OCI-LY1 (cell line): Measurements from ENCODE around the gene CDK16.

ENCODE experiments used
- H2AFZ ChIP-seq: fragments of 200-600 bp; sonication (generic), shearing (Covaris generic); 2 replicates; pipeline ENCODE4 v1.6.0; 2014; ENCODE audit warnings: antibody characterized with exemption, mild to moderate bottlenecking, low read length
- H3F3A ChIP-seq: fragments of 200-600 bp; sonication (generic), shearing (Covaris generic); 2 replicates; pipeline ENCODE4 v1.6.0; 2014; ENCODE audit warnings: mild to moderate bottlenecking, antibody characterized with exemption, low read length, moderate library complexity; ENCODE audit not compliant: insufficient read depth
- H3K27ac ChIP-seq: fragments of 200-600 bp; sonication (generic); 2 replicates; pipeline ENCODE4 v1.5.1; 2014; ENCODE audit warnings: low read length, mixed run types, mild to moderate bottlenecking, low read depth; ENCODE audit not compliant: poor library complexity, severe bottlenecking
- H3K27me3 ChIP-seq: fragments of 200-600 bp; sonication (generic); 2 replicates; pipeline ENCODE4 v1.6.0; 2014; ENCODE audit warnings: antibody characterized with exemption, mild to moderate bottlenecking, low read length, moderate library complexity; ENCODE audit not compliant: insufficient read depth
- H3K36me3 ChIP-seq: fragments of 200-600 bp; sonication (generic); 2 replicates; pipeline ENCODE4 v1.6.1; 2014; ENCODE audit warnings: mild to moderate bottlenecking, antibody characterized with exemption, low read length, moderate library complexity, mixed read lengths; ENCODE audit not compliant: insufficient read depth
- H3K4me1 ChIP-seq: fragments of 200-600 bp; sonication (generic); 2 replicates; pipeline ENCODE4 v1.5.1; 2014; ENCODE audit warnings: mild to moderate bottlenecking, low read length, moderate library complexity; ENCODE audit not compliant: insufficient read depth, severe bottlenecking
- H3K4me2 ChIP-seq: fragments of 200-600 bp; sonication (generic), shearing (Covaris generic); 2 replicates; pipeline ENCODE4 v1.6.1; 2014; ENCODE audit warnings: low read length
- H3K4me3 ChIP-seq: fragments of 200-600 bp; sonication (generic); 2 replicates; pipeline ENCODE4 v1.5.1; 2014; ENCODE audit warnings: low read length, low read depth, mild to moderate bottlenecking, mixed read lengths; ENCODE audit not compliant: poor library complexity, severe bottlenecking
- H3K79me2 ChIP-seq: fragments of 200-600 bp; shearing (Covaris generic); 2 replicates; pipeline ENCODE4 v1.6.1; 2016; ENCODE audit warnings: mixed run types, low read length, mixed read lengths; ENCODE audit not compliant: insufficient read depth
- H3K9ac ChIP-seq: fragments of 200-600 bp; sonication (generic), shearing (Covaris generic); 2 replicates; pipeline ENCODE4 v1.6.1; 2014; ENCODE audit warnings: mild to moderate bottlenecking, low read length, mixed read lengths
- H3K9me2 ChIP-seq: fragments of 200-600 bp; sonication (generic), shearing (Covaris generic); 2 replicates; pipeline ENCODE4 v1.6.1; 2014; ENCODE audit warnings: low read depth, mild to moderate bottlenecking, low read length, mixed read lengths
- H3K9me3 ChIP-seq: fragments of 200-600 bp; shearing (Covaris generic); 2 replicates; pipeline ENCODE4 v1.6.1; 2014; ENCODE audit warnings: low read length, mixed read lengths
- H4K20me1 ChIP-seq: fragments of 200-600 bp; sonication (generic), shearing (Covaris generic); 2 replicates; pipeline ENCODE4 v1.6.0; 2016; ENCODE audit warnings: mild to moderate bottlenecking, low read length; ENCODE audit not compliant: insufficient read depth
- EZH2 ChIP-seq: fragments of 200-600 bp; sonication (generic), shearing (Covaris generic); IDR thresholded peaks from 2 replicates; pipeline ENCODE4 v1.8.0; 2017; ENCODE audit warnings: borderline replicate concordance, mixed run types, mild to moderate bottlenecking, antibody characterized with exemption, low read length, moderate library complexity, mixed read lengths
- TF ChIP-seq, protein P1 (sequence below): fragments of 200-600 bp; sonication (generic), shearing (Covaris generic); IDR thresholded peaks from 2 replicates; pipeline ENCODE4 v1.5.1; 2017; ENCODE audit warnings: mild to moderate bottlenecking, antibody characterized with exemption, low read length, moderate library complexity, mixed read lengths

CDK16 gene

GRCh38 chrX:47231167-47231566 is 12.7 kb downstream of the CDK16 start:
- no peaks in the 10 kb centered on the region for H3K9me2 ChIP-seq
- H3K9me3 ChIP-seq, result no peaks in the 10 kb centered on the region

DNA sequence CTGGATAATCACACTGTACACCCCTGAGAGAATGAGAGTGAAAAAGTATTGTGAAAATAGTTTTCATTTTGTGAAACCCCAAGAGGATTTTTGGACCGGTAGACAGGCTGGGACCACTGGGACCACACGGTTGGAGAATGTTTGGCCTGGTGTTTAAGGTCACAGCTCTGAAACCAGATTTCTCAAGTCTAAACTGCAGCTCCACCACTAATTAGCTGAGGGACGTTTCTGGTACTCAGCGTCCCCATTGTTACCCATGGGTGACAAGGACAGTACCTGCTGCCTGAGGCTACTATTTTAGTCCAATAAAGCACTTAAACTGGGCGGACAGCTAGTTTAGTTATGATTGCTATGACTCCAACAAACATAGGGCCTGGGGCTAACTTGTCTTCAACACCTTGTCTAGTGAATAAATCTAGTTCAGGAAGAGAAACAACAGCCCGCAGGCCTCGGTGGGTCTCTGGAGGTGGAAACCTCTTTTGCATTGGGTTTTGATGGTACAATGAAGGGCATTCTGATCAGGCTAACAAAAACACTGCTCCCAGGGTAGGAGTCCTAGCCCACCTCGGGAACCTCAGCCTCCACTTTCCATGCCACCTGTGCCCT is 13.8 kb downstream of the CDK16 start:
- Histone ChIP-seq H3K79me2 (peaks cover 36% of the 10 kb centered on the region), H3F3A (peaks cover 4% of the 10 kb centered on the region; the same call in 1 of the 2 replicates), H3K36me3 (peaks cover 22% of the 10 kb centered on the region), H3K9ac (peak overlapping the region; percentile 94), H3K9me3 (no peaks in the 10 kb centered on the region), H3K27me3 (no peaks in the 10 kb centered on the region), H2AFZ (no peak overlapping the region), H3K4me2 (peak overlapping the region; percentile 67), H4K20me1 (no peaks in the 10 kb centered on the region), H3K4me3 (peak overlapping the region; percentile 87), H3K9me2 (no peaks in the 10 kb centered on the region), H3K27ac (peak overlapping the region; percentile 93), H3K4me1 (peaks cover 33% of the 10 kb centered on the region)
- TF ChIP-seq, protein P1, sequence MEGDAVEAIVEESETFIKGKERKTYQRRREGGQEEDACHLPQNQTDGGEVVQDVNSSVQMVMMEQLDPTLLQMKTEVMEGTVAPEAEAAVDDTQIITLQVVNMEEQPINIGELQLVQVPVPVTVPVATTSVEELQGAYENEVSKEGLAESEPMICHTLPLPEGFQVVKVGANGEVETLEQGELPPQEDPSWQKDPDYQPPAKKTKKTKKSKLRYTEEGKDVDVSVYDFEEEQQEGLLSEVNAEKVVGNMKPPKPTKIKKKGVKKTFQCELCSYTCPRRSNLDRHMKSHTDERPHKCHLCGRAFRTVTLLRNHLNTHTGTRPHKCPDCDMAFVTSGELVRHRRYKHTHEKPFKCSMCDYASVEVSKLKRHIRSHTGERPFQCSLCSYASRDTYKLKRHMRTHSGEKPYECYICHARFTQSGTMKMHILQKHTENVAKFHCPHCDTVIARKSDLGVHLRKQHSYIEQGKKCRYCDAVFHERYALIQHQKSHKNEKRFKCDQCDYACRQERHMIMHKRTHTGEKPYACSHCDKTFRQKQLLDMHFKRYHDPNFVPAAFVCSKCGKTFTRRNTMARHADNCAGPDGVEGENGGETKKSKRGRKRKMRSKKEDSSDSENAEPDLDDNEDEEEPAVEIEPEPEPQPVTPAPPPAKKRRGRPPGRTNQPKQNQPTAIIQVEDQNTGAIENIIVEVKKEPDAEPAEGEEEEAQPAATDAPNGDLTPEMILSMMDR, result no peak
- no peak for TF ChIP-seq EZH2

More at GRCh38 chrX:47231167-47231566, 12.7 kb downstream of the CDK16 start:
- TF ChIP-seq, protein P1, result no peak
- TF ChIP-seq EZH2, result no peak
- Histone ChIP-seq H3K4me2 (no peak overlapping the region), H3K4me3 (no peak overlapping the region), H3K9ac (no peak overlapping the region), H3K4me1 (peaks cover 28% of the 10 kb centered on the region), H3F3A (peaks cover 4% of the 10 kb centered on the region; the same call in 1 of the 2 replicates), H4K20me1 (no peaks in the 10 kb centered on the region), H3K27me3 (no peaks in the 10 kb centered on the region), H2AFZ (no peak overlapping the region), H3K27ac (peak overlapping the region; percentile 93), H3K36me3 (peaks cover 33% of the 10 kb centered on the region), H3K79me2 (peaks cover 25% of the 10 kb centered on the region)

- Histone ChIP-seq H3K9me3 (no peaks in the 10 kb centered on the region), H2AFZ (no peak within 1 kb of the TSS), H3K9ac (peak within 1 kb of the TSS; percentile 94), H3K79me2 (peaks cover 36% of the 10 kb centered on the region), H4K20me1 (no peaks in the 10 kb centered on the region), H3K4me3 (peak within 1 kb of the TSS; percentile 87), H3K4me1 (peaks cover 33% of the 10 kb centered on the region), H3K9me2 (no peaks in the 10 kb centered on the region), H3F3A (peaks cover 4% of the 10 kb centered on the region; the same call in 1 of the 2 replicates), H3K27me3 (no peaks in the 10 kb centered on the region), H3K4me2 (peak within 1 kb of the TSS; percentile 67), H3K27ac (peak within 1 kb of the TSS; percentile 93), H3K36me3 (peaks cover 17% of the 10 kb centered on the region)
- TF ChIP-seq, protein P1, result no peak
- TF ChIP-seq EZH2, result no peak
These were observed 14.4 kb downstream of the CDK16 start, which contains the start of gene USP11 for GRCh38 chrX:47232803-47233332. TSS of gene USP11 (plus strand) at chrX:47233009. CDS start at chrX:47233044, 35 bp downstream.
